ENCODE data around the gene CXCR5. TPM values are rescaled to one million over a fixed set of nuclear protein-coding genes. Genes with fewer than 3 reads are reported as not detected.

Gene CXCR5
- total RNA-seq, 1 experiment from 2014 or later: not detected

DNA sequence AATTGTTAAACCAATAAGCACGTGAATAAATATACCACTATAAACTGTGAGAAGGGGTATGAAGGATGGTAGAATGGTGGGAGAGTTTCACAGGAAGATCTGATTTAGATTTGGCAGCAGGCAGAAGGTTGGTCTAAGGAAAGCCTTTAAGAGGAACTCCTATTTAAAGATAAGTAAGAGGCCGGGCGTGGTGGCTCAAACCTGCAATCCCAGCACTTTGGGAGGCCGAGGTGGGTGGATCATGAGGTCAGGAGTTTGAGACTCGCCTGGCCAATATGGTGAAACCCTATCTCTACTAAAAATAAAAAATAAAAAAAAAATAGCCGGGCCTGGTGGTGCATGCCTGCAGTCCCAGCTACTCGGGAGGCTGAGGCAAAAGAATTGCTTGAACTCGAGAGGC is 45.8 kb upstream of the CXCR5 start:
- Histone ChIP-seq H3K4me1 (ENCODE audit: insufficient read depth, low read length) (no peaks in the 10 kb centered on the region), H4K20me1 (ENCODE audit: low read length) (no peaks in the 10 kb centered on the region), H2AFZ (ENCODE audit: low read length) (no peak overlapping the region), H3K9ac (ENCODE audit: low read length) (no peak overlapping the region), H3K9me3 (ENCODE audit: low read length) (no peaks in the 10 kb centered on the region), H3K4me3 (ENCODE audit: low read length) (no peak overlapping the region), H3K36me3 (ENCODE audit: low read depth, low read length) (no peaks in the 10 kb centered on the region), H3K9me2 (replicated peaks; ENCODE audit: low read length) (no peaks in the 10 kb centered on the region), H3F3A (ENCODE audit: low read length, unreplicated experiment) (no peaks in the 10 kb centered on the region), H3K79me2 (ENCODE audit: low read length) (no peaks in the 10 kb centered on the region), H3K27me3 (ENCODE audit: low read length) (no peaks in the 10 kb centered on the region), H3K4me2 (ENCODE audit: low read length) (no peak overlapping the region), H3K27ac (ENCODE audit: low read length) (no peak overlapping the region)
- TF ChIP-seq CTCF (conservative IDR thresholded peaks at IDR 0.05; ENCODE audit: low read depth, low read length) (no peak), EZH2phosphoT487 (IDR thresholded peaks at IDR 0.05; ENCODE audit: borderline replicate concordance, low read length) (no peak), EZH2 (IDR thresholded peaks at IDR 0.05; ENCODE audit: low read length, unreplicated experiment) (no peak)
- BruUV-seq (replicated peaks): no TSS peak
- ChIA-PET POLR2A (ENCODE audit: unreplicated experiment) (no interaction called here), CTCF (no interaction called here)
- ATAC-seq (no peak), DNase-seq (no peak)
- intact Hi-C loops (cut with micrococcal nuclease): no loop called here

GRCh38 chr11:118838905-118839553 is 44.7 kb upstream of the CXCR5 start:
- ChIA-PET POLR2A (ENCODE audit: unreplicated experiment) (no interaction called here), CTCF (no interaction called here)
- H3K4me1 ChIP-seq (ENCODE audit: insufficient read depth, low read length): no peaks in the 10 kb centered on the region
- H3K27me3 ChIP-seq (ENCODE audit: low read length): no peaks in the 10 kb centered on the region
- H3K9ac ChIP-seq (ENCODE audit: low read length): no peak overlapping the region
- no peak overlapping the region for H3K27ac ChIP-seq (ENCODE audit: low read length)
- TF ChIP-seq EZH2 (IDR thresholded peaks at IDR 0.05; ENCODE audit: low read length, unreplicated experiment) (no peak), CTCF (conservative IDR thresholded peaks at IDR 0.05; ENCODE audit: low read depth, low read length) (no peak), EZH2phosphoT487 (IDR thresholded peaks at IDR 0.05; ENCODE audit: borderline replicate concordance, low read length) (no peak)
- H3K4me2 ChIP-seq (ENCODE audit: low read length): no peak overlapping the region
- no peak for ATAC-seq
- DNase-seq: no peak
- no peak overlapping the region for H2AFZ ChIP-seq (ENCODE audit: low read length)
- no peaks in the 10 kb centered on the region for H3K36me3 ChIP-seq (ENCODE audit: low read depth, low read length)
- no peaks in the 10 kb centered on the region for H3K79me2 ChIP-seq (ENCODE audit: low read length)
- BruUV-seq (replicated peaks): no TSS peak
- intact Hi-C loops (cut with micrococcal nuclease): no loop called here
- H3F3A ChIP-seq (ENCODE audit: low read length, unreplicated experiment): no peaks in the 10 kb centered on the region
- no peak overlapping the region for H3K4me3 ChIP-seq (ENCODE audit: low read length)
- H4K20me1 ChIP-seq (ENCODE audit: low read length): no peaks in the 10 kb centered on the region
- H3K9me3 ChIP-seq (ENCODE audit: low read length): no peaks in the 10 kb centered on the region
- H3K9me2 ChIP-seq (replicated peaks; ENCODE audit: low read length): no peaks in the 10 kb centered on the region

DNA sequence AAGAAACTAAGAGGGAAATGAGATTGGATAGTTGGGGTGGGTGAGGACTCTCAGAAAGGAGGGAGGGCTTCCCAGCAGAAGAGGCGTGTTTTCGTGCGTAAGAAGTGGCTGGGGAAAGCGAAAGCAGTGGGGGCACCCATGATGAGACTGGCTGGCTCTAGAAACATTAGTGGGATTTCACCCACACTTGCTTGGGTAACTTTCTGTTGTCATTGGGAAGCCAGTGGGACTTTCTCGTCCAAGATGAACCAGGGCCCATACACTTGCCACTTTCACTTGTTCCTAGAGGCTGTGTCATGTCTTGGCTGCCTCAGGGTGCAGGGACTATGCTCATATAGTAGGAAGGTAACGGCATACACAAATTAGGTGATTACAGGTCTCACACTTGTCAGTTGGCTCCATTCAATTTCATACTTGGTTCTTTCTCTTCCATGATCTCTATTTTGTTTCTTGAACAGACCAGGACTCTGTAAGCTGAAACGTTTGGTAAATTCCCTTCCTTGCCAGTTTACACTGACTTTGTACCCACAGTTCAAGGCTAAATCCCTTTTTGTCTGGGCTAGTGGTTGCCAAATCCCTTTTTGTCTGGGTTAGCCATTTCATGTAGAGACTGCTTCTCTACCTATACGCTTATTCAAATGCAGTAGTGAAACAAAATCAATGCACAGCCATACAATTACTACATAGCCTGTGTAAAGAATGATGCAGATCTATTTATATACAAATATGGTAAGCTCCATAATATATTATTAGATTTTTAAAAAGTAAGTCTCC is 42.0 kb upstream of the CXCR5 start:
- H3K4me2 ChIP-seq (ENCODE audit: low read length): no peak overlapping the region
- no peak overlapping the region for H3K27ac ChIP-seq (ENCODE audit: low read length)
- ATAC-seq (no peak), DNase-seq (no peak)
- H3K4me3 ChIP-seq (ENCODE audit: low read length): no peak overlapping the region
- H3K9me3 ChIP-seq (ENCODE audit: low read length): no peaks in the 10 kb centered on the region
- H3K27me3 ChIP-seq (ENCODE audit: low read length): no peaks in the 10 kb centered on the region
- BruUV-seq (replicated peaks): no TSS peak
- no peaks in the 10 kb centered on the region for H3K9me2 ChIP-seq (replicated peaks; ENCODE audit: low read length)
- H3K79me2 ChIP-seq (ENCODE audit: low read length): no peaks in the 10 kb centered on the region
- no peaks in the 10 kb centered on the region for H3K36me3 ChIP-seq (ENCODE audit: low read depth, low read length)
- intact Hi-C loops (cut with micrococcal nuclease): no loop called here
- CTCF ChIA-PET: no interaction called here
- H4K20me1 ChIP-seq (ENCODE audit: low read length): no peaks in the 10 kb centered on the region
- H3K9ac ChIP-seq (ENCODE audit: low read length): no peak overlapping the region
- TF ChIP-seq EZH2 (IDR thresholded peaks at IDR 0.05; ENCODE audit: low read length, unreplicated experiment): no peak
- TF ChIP-seq EZH2phosphoT487 (IDR thresholded peaks at IDR 0.05; ENCODE audit: borderline replicate concordance, low read length): no peak
- TF ChIP-seq CTCF (conservative IDR thresholded peaks at IDR 0.05; ENCODE audit: low read depth, low read length): no peak
- H2AFZ ChIP-seq (ENCODE audit: low read length): no peak overlapping the region
- peaks cover 7% of the 10 kb centered on the region for H3K4me1 ChIP-seq (ENCODE audit: insufficient read depth, low read length)
- POLR2A ChIA-PET (ENCODE audit: unreplicated experiment): no interaction called here
- no peaks in the 10 kb centered on the region for H3F3A ChIP-seq (ENCODE audit: low read length, unreplicated experiment)
